ENCODE measurements around the gene CEP170B.

DNA sequence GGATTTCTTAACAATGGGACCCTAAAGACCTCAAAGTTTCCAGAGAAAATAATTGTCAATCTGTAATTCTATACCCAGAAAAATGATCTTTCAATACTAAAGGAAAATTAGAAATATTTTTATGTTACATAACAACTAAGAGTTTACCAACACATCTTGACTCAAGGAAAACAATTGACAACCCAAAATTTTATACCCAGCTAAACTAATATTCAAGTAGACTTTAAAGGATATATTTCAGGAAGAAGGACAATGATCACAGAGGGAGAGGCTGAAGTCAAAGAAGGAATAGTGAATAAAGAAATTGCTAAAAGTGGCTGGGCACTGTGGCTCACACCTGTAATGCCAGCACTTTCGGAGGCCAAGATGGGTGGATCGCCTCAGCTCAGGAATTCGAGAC lies 47.0 kb downstream of the CEP170B start:
- TF ChIP-seq SIX5 (IDR thresholded peaks at IDR 0.05; ENCODE audit: low read depth, low read length), result no peak
- TF ChIP-seq, protein P1, sequence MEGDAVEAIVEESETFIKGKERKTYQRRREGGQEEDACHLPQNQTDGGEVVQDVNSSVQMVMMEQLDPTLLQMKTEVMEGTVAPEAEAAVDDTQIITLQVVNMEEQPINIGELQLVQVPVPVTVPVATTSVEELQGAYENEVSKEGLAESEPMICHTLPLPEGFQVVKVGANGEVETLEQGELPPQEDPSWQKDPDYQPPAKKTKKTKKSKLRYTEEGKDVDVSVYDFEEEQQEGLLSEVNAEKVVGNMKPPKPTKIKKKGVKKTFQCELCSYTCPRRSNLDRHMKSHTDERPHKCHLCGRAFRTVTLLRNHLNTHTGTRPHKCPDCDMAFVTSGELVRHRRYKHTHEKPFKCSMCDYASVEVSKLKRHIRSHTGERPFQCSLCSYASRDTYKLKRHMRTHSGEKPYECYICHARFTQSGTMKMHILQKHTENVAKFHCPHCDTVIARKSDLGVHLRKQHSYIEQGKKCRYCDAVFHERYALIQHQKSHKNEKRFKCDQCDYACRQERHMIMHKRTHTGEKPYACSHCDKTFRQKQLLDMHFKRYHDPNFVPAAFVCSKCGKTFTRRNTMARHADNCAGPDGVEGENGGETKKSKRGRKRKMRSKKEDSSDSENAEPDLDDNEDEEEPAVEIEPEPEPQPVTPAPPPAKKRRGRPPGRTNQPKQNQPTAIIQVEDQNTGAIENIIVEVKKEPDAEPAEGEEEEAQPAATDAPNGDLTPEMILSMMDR (IDR thresholded peaks at IDR 0.05; ENCODE audit: control extremely low read depth in 1 of 3, insufficient read depth in 1 of 3, low read depth in 1 of 3, low read length in 3 of 3), result no peak
- no peak for TF ChIP-seq POLR2A (IDR thresholded peaks at IDR 0.05; ENCODE audit: control extremely low read depth in 1 of 2, low read depth in 2 of 2, low read length in 2 of 2)

All from H1 (cell line).